Tibial nerve (tissue), 3 donors: ENCODE results near the gene MED31.

ENCODE experiments used
- CTCF ChIP-seq, 5 experiments: fragments of 200-600 bp in 3 of 5; fragments of 450-650 bp in 2 of 5; sonication (generic) in 3 of 5; IDR thresholded peaks; one replicate each; pipeline ENCODE4 v1.5.1; 2016 to 2019; ENCODE audit warnings: antibody characterized with exemption in 5 of 5, mild to moderate bottlenecking in 3 of 5, moderate library complexity in 2 of 5
- POLR2A ChIP-seq, 2 donors: fragments of 450-650 bp; IDR thresholded peaks; one replicate each; pipeline ENCODE4 v1.6.1; 2017; ENCODE audit warnings: antibody characterized with exemption in 2 of 2, mild to moderate bottlenecking in 2 of 2, moderate library complexity in 2 of 2

GRCh38 chr17:6654841-6655731 lies 3.7 kb upstream of the MED31 start:
- TF ChIP-seq POLR2A (IDR thresholded peaks at IDR 0.05) (no peak), CTCF (IDR thresholded peaks at IDR 0.05) (no peak)
